ENCODE results near the gene RNF31.

GRCh38 chr14:24103451-24103850, 43.8 kb upstream of the RNF31 start:
- TF ChIP-seq CTCF (IDR thresholded peaks at IDR 0.05) (no peak), EZH2 (IDR thresholded peaks at IDR 0.05; ENCODE audit: borderline replicate concordance, insufficient read depth, low read depth, low read length, poor library complexity, severe bottlenecking) (no peak)
